OCI-LY7 (cell line): ENCODE data around the gene WDR82. TPM values are rescaled to one million over a fixed set of nuclear protein-coding genes. Genes with fewer than 3 reads are reported as not detected.

ENCODE experiments used
- BruUV-seq: library from RNA; stranded (reverse); fragments of 400-500 nt; replicated peaks from 2 replicates; lab custom pipeline; 2021; lab: Mats Ljungman, UMichigan
- CTCF ChIA-PET: fragments of 300-600 bp; sonication (Branson Sonifier 250); formaldehyde crosslinking; loops from one replicate; lab custom pipeline; 2022; ENCODE audit warnings: antibody characterized with exemption; ENCODE audit not compliant: unreplicated experiment; lab: Charles Lee
- POLR2A ChIA-PET: fragments of 300-600 bp; sonication (Branson Sonifier 250); formaldehyde crosslinking; loops from one replicate; lab custom pipeline; 2022; ENCODE audit warnings: antibody characterized with exemption; lab: Charles Lee
- DNase-seq: peaks from one replicate; pipeline ENCODE4 v3.0.0-alpha.2; 2015; ENCODE audit warnings: low spot score
- H2AFZ ChIP-seq: fragments of 200-600 bp; sonication (generic), shearing (Covaris generic); 2 replicates; pipeline ENCODE4 v1.6.1; 2014; ENCODE audit warnings: mild to moderate bottlenecking, antibody characterized with exemption, low read length, moderate library complexity
- H3K27ac ChIP-seq: fragments of 200-600 bp; sonication (generic); 2 replicates; pipeline ENCODE4 v1.5.1; 2014; ENCODE audit warnings: mixed run types, low read depth, mild to moderate bottlenecking, moderate library complexity, low read length, inconsistent platforms; ENCODE audit not compliant: poor library complexity, severe bottlenecking
- H3K36me3 ChIP-seq: fragments of 200-600 bp; sonication (generic); 2 replicates; pipeline ENCODE4 v1.6.1; 2014; ENCODE audit warnings: mild to moderate bottlenecking, antibody characterized with exemption, low read length, moderate library complexity, mixed read lengths; ENCODE audit not compliant: insufficient read depth
- H3K4me1 ChIP-seq: fragments of 200-600 bp; sonication (generic); 2 replicates; pipeline ENCODE4 v1.5.1; 2014; ENCODE audit warnings: mild to moderate bottlenecking, low read length; ENCODE audit not compliant: insufficient read depth, poor library complexity, severe bottlenecking
- H3K4me2 ChIP-seq: fragments of 200-600 bp; sonication (generic); 2 replicates; pipeline ENCODE4 v1.6.1; 2014; ENCODE audit warnings: mild to moderate bottlenecking, low read length
- H3K4me3 ChIP-seq: fragments of 200-600 bp; sonication (generic); 2 replicates; pipeline ENCODE4 v1.5.1; 2014; ENCODE audit warnings: mild to moderate bottlenecking, low read depth, low read length; ENCODE audit not compliant: poor library complexity, severe bottlenecking
- H3K79me2 ChIP-seq: fragments of 200-600 bp; sonication (generic); 2 replicates; pipeline ENCODE4 v1.6.1; 2016; ENCODE audit warnings: low read depth, mild to moderate bottlenecking, low read length, moderate library complexity, mixed read lengths; ENCODE audit not compliant: insufficient read depth
- H3K9me2 ChIP-seq: fragments of 200-600 bp; sonication (generic); 2 replicates; pipeline ENCODE4 v1.6.1; 2016; ENCODE audit warnings: mild to moderate bottlenecking, low read length, mixed read lengths; ENCODE audit not compliant: insufficient read depth
- H3K9me3 ChIP-seq: fragments of 200-600 bp; sonication (generic); 2 replicates; pipeline ENCODE4 v1.6.1; 2014; ENCODE audit warnings: mild to moderate bottlenecking, mixed run types, low read length, mixed read lengths
- H4K20me1 ChIP-seq: fragments of 200-600 bp; sonication (generic); 2 replicates; pipeline ENCODE4 v1.6.1; 2014; ENCODE audit warnings: mild to moderate bottlenecking, antibody characterized with exemption, low read length, moderate library complexity, mixed read lengths; ENCODE audit not compliant: insufficient read depth
- CTCF ChIP-seq: fragments of 200-600 bp; sonication (generic); conservative IDR thresholded peaks from 2 replicates; pipeline ENCODE4 v1.5.1; 2014; ENCODE audit warnings: mild to moderate bottlenecking, antibody characterized with exemption, low read length, moderate library complexity, mixed read lengths
- EZH2phosphoT487 ChIP-seq: fragments of 200-600 bp; sonication (generic); IDR thresholded peaks from 2 replicates; pipeline ENCODE4 v1.6.1; 2018; ENCODE audit warnings: low read depth, borderline replicate concordance, mild to moderate bottlenecking, mixed run types, antibody characterized with exemption, low read length, moderate library complexity, mixed read lengths
- intact Hi-C: fragments of 100-400 bp; cut with micrococcal nuclease; formaldehyde crosslinking; loops from one replicate; pipeline ENCODE4 v1.10.0; 2022; ENCODE audit not compliant: unreplicated experiment
- total RNA-seq, 2 experiments: library from RNA; depleted of rRNA in 1 of 2; stranded (reverse); fragments of >200 nt in 1 of 2; shearing (Covaris generic) in 1 of 2; gene quantifications; 2 replicates each; pipeline ENCODE4 v1.2.3, GENCODE V29; 2014 to 2022

The WDR82 gene
- total RNA-seq, 2 experiments from 2014 or later: 38.5 to 67.9 TPM

GRCh38 chr3:52228751-52229291 lies 49.6 kb downstream of the WDR82 start:
- H3K27ac ChIP-seq: no peak overlapping the region
- BruUV-seq: TSS peak; percentile 76
- peaks cover 16% of the 10 kb centered on the region; the same call in 1 of the 2 replicates for H3K79me2 ChIP-seq

GRCh38 chr3:52228266-52228665 lies 50.2 kb downstream of the WDR82 start:
- no peak for TF ChIP-seq CTCF
- TF ChIP-seq EZH2phosphoT487: no peak
- Histone ChIP-seq H3K9me3 (no peaks in the 10 kb centered on the region), H3K4me2 (no peak overlapping the region), H3K4me1 (peaks cover 39% of the 10 kb centered on the region), H3K36me3 (peaks cover 48% of the 10 kb centered on the region), H2AFZ (no peak overlapping the region), H4K20me1 (no peaks in the 10 kb centered on the region), H3K4me3 (no peak overlapping the region), H3K27ac (no peak overlapping the region), H3K9me2 (no peaks in the 10 kb centered on the region), H3K79me2 (peaks cover 21% of the 10 kb centered on the region; the same call in 1 of the 2 replicates)
- no TSS peak for BruUV-seq
- no peak for DNase-seq
- ChIA-PET CTCF (no interaction called here), POLR2A (no interaction called here)
- intact Hi-C loops: loop anchor here (5.0 kb wide), 2 partner anchors 76 to 219 kb away; partner anchors contain the start of genes POC1A and SEMA3G

More at GRCh38 chr3:52228751-52229291, 49.6 kb downstream of the WDR82 start:
- ChIA-PET POLR2A (no interaction called here), CTCF (no interaction called here)
- Histone ChIP-seq H3K4me1 (peaks cover 37% of the 10 kb centered on the region), H3K9me3 (no peaks in the 10 kb centered on the region), H3K9me2 (no peaks in the 10 kb centered on the region), H3K4me3 (no peak overlapping the region), H4K20me1 (no peaks in the 10 kb centered on the region), H2AFZ (no peak overlapping the region), H3K36me3 (peaks cover 42% of the 10 kb centered on the region), H3K4me2 (no peak overlapping the region)
- intact Hi-C loops: loop anchor here (5.0 kb wide), 2 partner anchors 77 to 218 kb away; partner anchors contain the start of genes POC1A and SEMA3G
- no peak for DNase-seq
- TF ChIP-seq CTCF: no peak
- no peak for TF ChIP-seq EZH2phosphoT487

GRCh38 chr3:52227766-52228165 lies 50.7 kb downstream of the WDR82 start:
- no peak for DNase-seq
- Histone ChIP-seq H3K9me2 (no peaks in the 10 kb centered on the region), H3K4me1 (peaks cover 39% of the 10 kb centered on the region), H3K4me2 (no peak overlapping the region), H4K20me1 (no peaks in the 10 kb centered on the region), H3K9me3 (no peaks in the 10 kb centered on the region), H3K79me2 (peaks cover 22% of the 10 kb centered on the region; the same call in 1 of the 2 replicates), H3K36me3 (peaks cover 53% of the 10 kb centered on the region), H2AFZ (no peak overlapping the region), H3K27ac (peak overlapping the region; percentile 91), H3K4me3 (no peak overlapping the region)
- BruUV-seq: no TSS peak
- TF ChIP-seq EZH2phosphoT487: no peak
- no peak for TF ChIP-seq CTCF
- POLR2A ChIA-PET: no interaction called here
- intact Hi-C loops: loop anchor here (5.0 kb wide), 2 partner anchors 75 to 220 kb away; partner anchors contain the start of genes POC1A and SEMA3G
- CTCF ChIA-PET: no interaction called here
